HG03432 (cell line): ENCODE data around the gene KLHL29.

ENCODE experiments used
- ATAC-seq: cut with Tn5 transposase; IDR thresholded peaks from one replicate; pipeline ENCODE4 v1.9.1; 2021; ENCODE audit warnings: mild to moderate bottlenecking, moderate library complexity; ENCODE audit not compliant: unreplicated experiment

KLHL29 gene

GRCh38 chr2:23563673-23564614, 179.0 kb downstream of the KLHL29 start:
- ATAC-seq, result no peak

GRCh38 chr2:23564615-23564960, 179.6 kb downstream of the KLHL29 start:
- no peak for ATAC-seq

GRCh38 chr2:23565374-23565773, 180.4 kb downstream of the KLHL29 start:
- ATAC-seq, result no peak

GRCh38 chr2:23565814-23566213, 180.8 kb downstream of the KLHL29 start:
- no peak for ATAC-seq

GRCh38 chr2:23566241-23567142, 181.5 kb downstream of the KLHL29 start:
- no peak for ATAC-seq

- ATAC-seq, result no peak
These were observed 182.3 kb downstream of the KLHL29 start for GRCh38 chr2:23567161-23567756.

- ATAC-seq, result no peak
These were observed 183.2 kb downstream of the KLHL29 start for GRCh38 chr2:23568211-23568610.

GRCh38 chr2:23568626-23569190, 183.7 kb downstream of the KLHL29 start:
- ATAC-seq, result no peak

- no peak for ATAC-seq
These were observed 184.9 kb downstream of the KLHL29 start for GRCh38 chr2:23569761-23570365.

GRCh38 chr2:23571085-23571484, 186.1 kb downstream of the KLHL29 start:
- ATAC-seq, result no peak

- no peak for ATAC-seq
These were observed 186.7 kb downstream of the KLHL29 start for GRCh38 chr2:23571527-23572282.

- no peak for ATAC-seq
These were observed 190.1 kb downstream of the KLHL29 start for GRCh38 chr2:23574919-23575654.

GRCh38 chr2:23578964-23579671, 194.1 kb downstream of the KLHL29 start:
- ATAC-seq, result no peak

- ATAC-seq, result no peak
These were observed 194.7 kb downstream of the KLHL29 start for GRCh38 chr2:23579674-23580073.

- no peak for ATAC-seq
These were observed 198.5 kb downstream of the KLHL29 start for GRCh38 chr2:23583467-23583866.

- no peak for ATAC-seq
These were observed 199.2 kb downstream of the KLHL29 start for GRCh38 chr2:23584054-23584745.

GRCh38 chr2:23585273-23586170, 200.5 kb downstream of the KLHL29 start:
- ATAC-seq, result no peak
